ENCODE results near the gene COL4A1.

DNA sequence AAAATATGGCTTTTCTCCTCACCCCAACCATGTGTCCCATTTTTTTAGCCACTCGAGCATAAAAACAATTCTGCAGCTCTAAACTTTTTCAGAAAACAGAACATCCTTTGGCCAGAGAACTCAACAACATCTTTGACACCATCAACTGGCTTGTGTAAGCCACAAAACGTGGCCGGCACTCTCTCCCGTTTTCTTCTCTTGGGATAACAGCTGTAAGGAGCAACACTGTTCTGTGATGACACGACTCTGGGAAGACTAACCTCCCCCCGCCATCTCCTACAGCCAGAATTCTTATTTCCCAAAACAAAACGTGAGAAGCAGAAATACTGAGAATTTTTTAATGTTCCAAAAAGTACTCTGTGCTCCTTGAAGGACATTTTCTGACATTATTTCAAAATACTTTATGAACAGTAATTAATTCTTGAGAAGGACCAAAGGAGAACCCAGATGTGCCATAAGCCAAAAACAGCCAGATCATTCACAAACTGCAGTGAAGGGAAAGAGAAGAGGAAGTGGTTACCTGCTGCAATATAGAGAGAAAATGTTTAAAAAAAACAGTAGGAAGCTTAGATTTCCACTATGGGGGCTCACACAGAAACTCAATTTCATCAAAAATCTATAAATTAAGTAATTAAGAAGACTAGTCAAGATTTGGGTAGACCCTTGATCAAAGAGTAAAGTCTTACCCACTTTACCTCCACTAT is 25.8 kb downstream of the COL4A1 start:
- no peak for TF ChIP-seq CTCF (IDR thresholded peaks at IDR 0.05; ENCODE audit: low read length)
- no peak for TF ChIP-seq EZH2 (IDR thresholded peaks at IDR 0.05; ENCODE audit: borderline replicate concordance, low read length)

Data from OCI-LY1 (cell line).